T47D (cell line): ENCODE data around the gene MEF2D.

Source experiments
- DNase-seq, 2 experiments: peaks; one replicate each; pipeline versions ENCODE4 v3.0.0 to v3.0.0-alpha.2; 2011 to 2012; ENCODE audit warnings: low read depth in 1 of 2, low spot score in 1 of 2
- JUND ChIP-seq: IDR thresholded peaks from 2 replicates; pipeline ENCODE4 v1.6.1; 2012; ENCODE audit warnings: low read depth
- in situ Hi-C: cut with HindIII; loops from 2 replicates; pipeline ENCODE4 v1.10.0; 2016; ENCODE audit warnings: low sequenced_read_pairs, low pct_unique_long_range_greater_than_20kb

MEF2D gene

GRCh38 chr1:156423422-156424352, 76.9 kb downstream of the MEF2D start:
- no peak for TF ChIP-seq JUND
- in situ Hi-C loops: no loop called here
- no peak for DNase-seq

- DNase-seq: no peak
- in situ Hi-C loops: no loop called here
- no peak for TF ChIP-seq JUND
Measured at GRCh38 chr1:156422602-156423091, 77.9 kb downstream of the MEF2D start.

- no peak for DNase-seq
- no peak for TF ChIP-seq JUND
- in situ Hi-C loops: no loop called here
Measured at GRCh38 chr1:156421939-156422601, 78.5 kb downstream of the MEF2D start.

GRCh38 chr1:156421062-156421938, 79.3 kb downstream of the MEF2D start:
- peak; percentile 92 to 100 for DNase-seq
- no peak for TF ChIP-seq JUND
- in situ Hi-C loops: no loop called here

- in situ Hi-C loops: no loop called here
- DNase-seq: no peak
- TF ChIP-seq JUND: no peak
Measured at GRCh38 chr1:156420205-156421061, 80.1 kb downstream of the MEF2D start.

- in situ Hi-C loops: no loop called here
- no peak for TF ChIP-seq JUND
- no peak for DNase-seq
Measured at GRCh38 chr1:156419854-156420204, 80.7 kb downstream of the MEF2D start.

GRCh38 chr1:156418416-156419070, 82.0 kb downstream of the MEF2D start:
- in situ Hi-C loops: no loop called here
- no peak for TF ChIP-seq JUND
- no peak for DNase-seq

GRCh38 chr1:156417401-156418020, 83.1 kb downstream of the MEF2D start:
- in situ Hi-C loops: no loop called here
- TF ChIP-seq JUND: no peak
- DNase-seq: no peak

- no peak for DNase-seq
- no peak for TF ChIP-seq JUND
- in situ Hi-C loops: no loop called here
Measured at GRCh38 chr1:156416993-156417392, 83.6 kb downstream of the MEF2D start.

GRCh38 chr1:156414461-156415064, 86.0 kb downstream of the MEF2D start:
- TF ChIP-seq JUND: no peak
- in situ Hi-C loops: no loop called here
- peak in 1 of 2 experiments; percentile 48 for DNase-seq
